HG02870 (cell line): ENCODE measurements around the gene MAGEL2.

Experiments used
- ATAC-seq: cut with Tn5 transposase; IDR thresholded peaks from one replicate; pipeline ENCODE4 v1.9.1; 2021; ENCODE audit warnings: mild to moderate bottlenecking, moderate library complexity; ENCODE audit not compliant: unreplicated experiment

Gene MAGEL2

DNA sequence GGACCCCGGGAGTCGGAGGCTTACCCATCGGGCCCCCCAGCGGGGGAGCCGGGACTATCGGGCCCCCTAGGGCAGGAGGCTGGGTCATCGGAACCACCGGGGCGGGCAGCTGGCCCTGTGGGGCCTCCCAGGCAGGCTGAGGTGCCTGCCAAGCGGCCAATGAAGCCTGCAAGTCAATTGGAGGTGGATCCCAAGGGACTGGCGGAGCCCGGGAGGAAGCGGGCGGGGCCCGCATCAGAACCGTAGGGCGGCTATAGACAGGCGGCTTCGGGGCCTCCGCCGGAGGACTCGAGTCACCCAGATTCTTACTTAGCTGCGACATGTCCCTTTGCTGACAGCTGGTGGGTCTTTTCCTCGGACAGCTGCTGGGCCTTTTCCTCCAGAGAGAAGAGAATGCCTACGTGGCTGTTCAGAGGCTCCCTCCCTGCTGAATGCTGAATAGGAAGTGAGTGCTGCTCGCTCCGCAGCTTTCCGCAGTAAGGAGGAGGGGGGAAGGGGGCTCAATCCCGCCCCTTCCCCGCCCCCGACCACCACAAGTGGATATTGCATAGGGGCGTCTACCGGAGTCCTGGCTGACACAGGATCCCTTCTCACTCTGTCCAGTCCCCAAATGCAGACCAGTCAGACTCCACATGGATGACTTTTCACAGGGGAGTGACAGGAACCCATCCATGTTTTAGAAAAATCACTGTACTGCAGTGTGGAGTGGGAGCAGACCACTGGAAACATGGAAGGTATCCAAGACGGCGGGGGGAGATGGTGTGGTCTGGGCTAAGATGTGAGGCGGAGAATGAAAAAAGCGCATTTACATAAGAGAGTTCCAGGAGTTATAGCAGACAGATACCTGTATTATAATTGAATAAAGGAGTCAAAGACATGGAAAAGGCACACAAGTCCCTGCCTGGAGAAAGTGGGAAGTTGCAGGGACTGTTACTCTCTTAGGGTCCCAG lies at the start of gene MAGEL2:
Gene MAGEL2, minus strand, starts transcription at position 447 of the 950 bp plus-strand sequence. Its CDS starts 125 bp downstream, at position 322.
- no peak for ATAC-seq

DNA sequence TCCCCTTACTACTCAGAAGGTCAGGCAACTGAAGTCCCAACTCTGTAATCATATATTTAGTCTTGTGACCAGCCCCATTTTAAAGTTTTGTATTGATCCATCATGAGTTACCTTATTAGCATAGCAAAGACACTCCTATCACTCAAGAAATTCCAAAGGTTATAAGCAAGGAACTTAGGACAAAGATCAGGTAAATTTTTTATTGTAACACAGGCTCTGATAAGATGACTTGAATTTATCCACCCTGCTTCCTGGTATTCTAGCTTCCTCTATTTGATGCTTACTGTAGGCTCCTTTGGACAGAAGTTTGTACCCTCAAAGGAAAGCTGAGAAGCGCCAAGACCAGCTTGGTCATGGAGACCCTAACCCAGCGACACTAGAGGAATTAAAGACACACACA lies 47.6 kb upstream of the MAGEL2 start:
- ATAC-seq: no peak

DNA sequence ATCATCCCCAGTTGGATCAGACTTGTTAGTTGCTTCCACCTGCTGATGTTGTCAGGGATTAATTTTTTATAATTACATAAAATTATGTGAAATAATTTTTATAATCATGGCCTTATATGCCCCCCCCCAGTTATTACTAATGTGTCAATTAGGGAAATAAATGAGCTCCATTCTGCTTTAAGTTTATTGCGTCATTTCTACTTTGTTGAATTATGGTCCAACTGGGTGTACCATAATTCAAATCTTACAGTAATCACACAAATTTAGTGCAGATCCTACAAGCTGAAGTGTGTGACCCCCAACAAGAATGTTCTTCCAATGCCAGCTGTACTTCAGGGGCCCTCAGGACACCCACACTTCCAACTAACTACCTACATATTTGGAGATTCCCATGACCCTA lies 46.9 kb upstream of the MAGEL2 start:
- ATAC-seq: no peak

DNA sequence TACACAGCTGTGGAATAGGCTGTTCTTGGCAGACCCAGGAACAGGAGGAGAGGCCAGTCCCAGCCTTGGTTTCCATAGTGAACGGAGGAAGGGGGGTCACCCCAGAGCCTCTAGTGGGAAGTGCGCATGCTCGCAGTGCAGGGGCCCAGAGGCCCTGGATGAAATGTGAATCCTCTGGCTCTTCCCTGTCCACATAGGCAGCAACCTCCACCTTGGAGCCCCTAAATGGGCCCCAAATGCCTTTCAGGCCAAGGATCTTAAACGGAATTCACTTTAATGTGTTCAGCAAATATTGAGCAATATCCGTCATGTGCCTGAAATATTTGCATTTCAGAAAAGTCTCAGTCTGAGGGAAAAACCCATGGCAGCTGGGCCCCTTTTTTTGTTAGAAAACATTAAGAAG lies 42.8 kb upstream of the MAGEL2 start:
- no peak for ATAC-seq

DNA sequence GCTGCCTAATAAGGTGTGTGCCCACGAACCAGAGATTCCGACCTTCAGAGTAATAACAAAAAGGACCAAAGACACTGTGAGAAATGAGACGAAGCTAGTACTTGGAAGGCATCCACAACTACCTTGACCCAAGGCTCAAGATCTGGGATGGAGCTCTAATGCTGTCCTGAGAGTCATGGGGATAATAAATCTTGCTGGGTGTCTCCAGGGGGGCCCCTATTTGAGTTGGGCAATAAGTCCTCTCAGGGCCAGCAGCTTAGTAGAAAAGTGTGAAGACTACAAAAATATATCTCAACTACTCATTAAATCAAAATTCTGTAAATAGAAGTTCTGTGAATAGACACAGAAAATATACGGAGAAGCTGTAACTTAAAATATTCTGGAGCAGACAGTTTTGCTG lies 42.3 kb upstream of the MAGEL2 start:
- no peak for ATAC-seq

DNA sequence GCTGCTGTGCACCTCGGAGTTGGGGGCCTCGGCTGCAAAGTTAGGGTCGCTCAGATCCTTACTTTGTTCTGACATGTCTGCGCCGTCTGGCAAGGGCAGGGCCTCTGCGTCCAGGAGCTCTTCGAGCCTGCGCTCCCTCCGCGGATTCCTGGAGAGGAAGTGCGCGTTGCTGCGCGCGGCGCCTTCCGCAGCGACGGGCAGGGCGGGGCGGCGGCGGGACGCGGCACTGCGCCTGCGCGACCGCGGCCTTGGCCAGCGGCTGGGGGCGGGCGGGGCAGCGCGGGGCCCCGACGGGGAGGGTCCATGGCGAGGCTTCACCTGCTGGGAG lies 39.4 kb upstream of the MAGEL2 start, which contains the start of gene NDN:
Gene NDN, minus strand, starts transcription at position 163 of the 328 bp plus-strand sequence. Its CDS starts 88 bp downstream, at position 75.
- ATAC-seq: no peak

DNA sequence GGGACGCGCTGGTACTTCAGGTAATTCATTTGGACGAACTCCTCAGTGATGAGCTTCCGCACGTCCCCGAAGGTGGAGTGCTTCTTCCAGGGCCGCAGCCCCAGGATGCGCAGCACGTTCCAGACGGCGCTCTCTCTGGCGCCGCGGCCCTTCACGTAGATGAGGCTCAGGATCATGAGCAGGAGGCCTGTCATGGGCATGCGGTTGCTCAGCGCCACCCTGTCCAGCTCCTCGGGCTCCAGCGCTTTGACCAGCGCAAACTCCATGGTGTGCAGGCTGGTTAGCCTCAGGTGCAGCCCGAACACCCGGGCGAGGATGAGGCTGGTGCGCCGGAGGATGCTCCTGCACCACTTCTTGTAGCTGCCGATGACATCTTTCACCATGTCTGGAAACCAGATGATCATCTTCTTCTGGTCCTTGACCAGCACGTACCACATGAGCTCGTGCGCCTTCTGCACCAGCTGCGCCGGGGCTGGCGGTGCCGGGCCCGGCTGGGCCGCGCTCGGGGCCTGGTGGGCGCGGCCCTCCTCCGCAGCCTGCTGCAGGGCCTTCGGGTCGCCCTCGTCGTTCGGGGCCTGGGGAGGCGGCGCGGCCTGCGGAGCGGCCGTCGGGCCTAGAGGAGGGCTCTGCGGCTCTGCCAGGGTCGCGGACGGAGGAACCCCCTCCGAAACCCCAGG lies 38.9 kb upstream of the MAGEL2 start:
- ATAC-seq: no peak

DNA sequence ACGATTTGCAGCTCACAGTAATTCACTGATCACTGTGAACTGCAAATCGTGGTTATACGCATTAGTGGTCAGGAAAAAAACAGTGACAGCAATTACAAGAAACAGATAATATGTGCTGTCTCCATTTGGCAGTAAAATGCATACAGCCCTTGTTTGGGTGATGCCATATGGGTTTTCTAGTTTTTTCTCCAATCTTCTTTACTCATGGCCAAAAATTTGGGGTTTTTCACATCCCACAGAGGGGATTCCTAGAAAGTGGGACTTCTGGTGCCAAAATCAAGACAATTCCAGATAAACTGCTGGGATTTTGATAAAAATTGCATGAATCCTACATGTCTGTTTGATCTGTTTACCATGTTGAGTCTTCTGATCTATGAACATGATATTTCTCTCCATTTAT lies 23.8 kb upstream of the MAGEL2 start:
- ATAC-seq: no peak

DNA sequence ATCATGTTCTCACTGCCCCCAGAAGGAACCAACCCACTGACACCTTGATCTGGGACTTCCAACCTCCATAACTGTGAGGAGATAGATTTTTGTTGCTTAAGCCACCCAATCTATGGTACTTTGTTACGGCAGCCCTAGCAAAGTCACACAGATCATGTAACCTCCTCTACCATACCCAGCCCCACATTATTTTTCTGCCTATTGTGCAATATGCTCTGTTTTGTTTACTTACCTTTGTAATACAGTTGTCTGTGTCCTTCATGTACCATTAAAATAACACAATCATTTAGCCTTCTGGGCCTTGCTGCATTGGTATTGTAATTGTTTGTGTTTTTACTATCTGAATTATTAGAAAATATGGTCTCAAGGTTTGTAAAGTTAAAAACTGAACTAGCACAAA lies 23.3 kb upstream of the MAGEL2 start:
- no peak for ATAC-seq

DNA sequence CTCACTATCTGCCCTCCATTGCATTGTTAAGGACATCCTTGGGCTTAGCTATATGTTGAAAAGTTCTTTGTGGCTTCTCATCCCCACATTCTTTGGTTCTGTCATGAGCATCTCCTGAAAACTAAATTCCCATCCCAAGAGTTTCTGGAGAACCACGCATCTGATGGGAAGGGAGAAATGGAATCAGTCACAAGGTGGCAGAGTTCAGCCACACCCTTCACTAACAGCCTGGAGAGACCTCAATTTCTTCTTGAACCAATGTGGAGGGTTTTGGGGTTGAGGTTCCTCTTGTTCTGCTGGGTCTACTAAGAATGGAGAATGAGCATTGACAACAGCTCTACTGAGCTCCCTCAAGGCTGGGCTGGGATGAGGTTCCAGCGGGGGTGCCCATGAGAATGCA lies 15.6 kb upstream of the MAGEL2 start:
- ATAC-seq: no peak

DNA sequence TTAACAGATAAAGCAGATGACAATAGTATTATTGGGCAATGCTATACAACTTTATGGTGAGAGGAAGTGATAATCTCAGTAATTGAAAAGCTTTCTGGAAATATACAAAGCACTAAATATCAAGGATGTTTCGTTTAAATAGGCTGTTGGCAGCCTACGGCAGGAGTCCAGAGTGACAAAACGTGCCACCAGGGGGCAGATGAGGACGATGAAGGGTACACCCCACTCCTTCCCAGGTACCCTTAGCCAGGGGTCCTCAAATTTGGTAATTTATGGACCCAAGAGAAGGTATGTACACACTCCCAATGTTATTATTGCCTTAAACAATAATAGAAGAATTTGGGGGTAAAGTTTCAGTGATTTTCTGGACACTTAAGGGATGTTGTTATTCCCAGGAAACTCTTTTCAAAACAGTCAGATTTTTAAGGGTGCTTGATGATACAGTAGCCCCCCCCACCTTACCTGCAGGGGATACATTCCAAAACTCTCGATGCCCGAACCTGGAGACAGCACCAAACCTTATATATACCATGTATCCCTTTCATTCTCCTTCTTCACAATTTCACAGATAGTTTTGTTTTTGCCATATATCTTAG lies 1.4 kb upstream of the MAGEL2 start:
- no peak for ATAC-seq

DNA sequence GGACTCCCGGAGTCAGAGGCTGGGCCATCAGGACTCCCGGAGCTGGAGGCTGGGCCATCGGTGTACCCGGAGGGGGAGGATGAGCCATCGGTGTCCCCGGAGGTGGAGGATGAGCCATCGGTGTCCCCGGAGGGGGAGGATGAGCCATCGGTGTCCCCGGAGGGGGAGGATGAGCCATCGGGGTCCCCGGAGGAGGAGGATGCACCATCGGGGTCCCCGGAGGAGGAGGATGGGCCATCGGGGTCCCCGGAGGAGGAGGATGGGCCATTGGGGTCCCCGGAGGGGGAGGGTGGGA lies 719 bp downstream of the MAGEL2 start:
- no peak for ATAC-seq

DNA sequence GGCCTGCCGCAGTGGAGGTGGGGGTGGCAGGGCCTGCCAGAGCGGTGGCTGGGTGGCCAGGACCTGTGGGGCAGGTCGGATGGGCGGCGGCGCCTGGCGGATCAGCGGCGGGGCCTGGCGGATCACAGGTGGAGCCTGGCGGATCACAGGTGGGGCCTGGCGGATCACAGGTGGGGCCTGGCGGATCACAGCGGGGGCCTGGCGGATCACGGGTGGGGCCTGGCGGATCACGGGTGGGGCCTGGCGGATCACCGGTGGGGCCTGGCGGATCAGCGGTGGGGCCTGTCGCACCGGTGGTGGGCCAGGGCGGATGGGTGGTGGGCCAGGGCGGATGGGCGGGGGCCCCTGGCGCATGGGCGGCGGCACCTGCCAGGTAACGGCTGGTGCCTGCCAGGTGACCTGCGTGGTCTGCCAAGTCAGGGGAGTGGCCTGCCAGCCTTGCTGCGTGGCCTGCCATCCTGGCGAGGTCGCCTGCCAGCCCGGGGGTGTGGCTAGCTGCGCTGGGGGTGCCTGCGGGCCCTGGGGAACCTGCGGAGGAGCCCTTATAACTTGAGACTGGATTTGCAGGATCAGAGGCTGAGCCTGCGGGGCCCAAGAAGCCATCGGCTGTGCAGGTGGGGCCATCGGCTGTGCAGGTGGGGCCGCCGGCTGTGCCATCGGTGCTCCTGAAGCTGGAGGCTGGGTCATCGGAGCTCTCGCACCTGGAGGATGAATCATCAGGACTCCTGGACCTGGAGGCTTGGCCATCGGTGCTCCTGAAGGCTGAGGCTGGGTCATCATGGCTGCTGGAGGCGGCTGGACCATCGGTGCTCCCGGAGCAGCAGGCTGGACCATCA lies 1.3 kb downstream of the MAGEL2 start:
- ATAC-seq: no peak

DNA sequence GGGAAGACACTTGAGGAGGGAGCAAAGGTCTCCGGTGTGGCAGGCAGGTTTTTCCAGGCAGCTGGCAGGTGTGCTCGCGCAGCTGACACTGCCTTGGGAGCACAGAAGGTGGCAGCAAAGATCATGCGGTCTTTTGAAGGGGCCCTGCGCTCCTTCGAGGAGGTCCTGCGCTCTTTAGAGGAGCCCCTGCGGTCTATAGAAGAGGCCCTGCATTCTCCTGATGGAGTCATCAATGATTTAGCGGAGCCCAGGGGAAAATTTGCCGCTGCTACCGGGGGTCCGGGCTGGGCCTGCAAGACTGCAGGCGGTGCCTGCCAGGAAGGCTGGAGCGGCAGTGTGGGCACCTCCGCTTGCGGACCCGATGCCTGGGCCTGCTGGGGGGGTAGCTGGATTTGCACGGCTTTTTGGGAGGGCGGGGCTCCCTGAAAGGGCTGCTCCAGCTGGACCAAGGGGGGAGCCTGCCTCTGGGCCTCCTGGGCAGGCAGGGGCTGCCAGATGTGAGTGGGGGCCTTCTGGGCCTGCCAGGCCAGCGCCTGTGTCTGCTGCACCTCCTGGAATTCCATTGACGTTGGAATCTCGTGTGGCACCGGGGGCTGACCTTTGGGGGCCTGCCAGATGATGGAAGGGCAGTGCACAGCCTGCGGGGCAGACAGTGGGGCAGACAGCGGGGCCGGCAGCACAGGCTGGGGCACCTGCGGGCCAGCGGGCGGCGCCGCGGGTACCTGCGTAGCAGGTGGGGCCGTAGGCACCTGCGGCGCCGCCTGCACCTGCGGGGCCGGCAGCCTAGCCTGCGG lies 2.1 kb downstream of the MAGEL2 start:
- no peak for ATAC-seq

DNA sequence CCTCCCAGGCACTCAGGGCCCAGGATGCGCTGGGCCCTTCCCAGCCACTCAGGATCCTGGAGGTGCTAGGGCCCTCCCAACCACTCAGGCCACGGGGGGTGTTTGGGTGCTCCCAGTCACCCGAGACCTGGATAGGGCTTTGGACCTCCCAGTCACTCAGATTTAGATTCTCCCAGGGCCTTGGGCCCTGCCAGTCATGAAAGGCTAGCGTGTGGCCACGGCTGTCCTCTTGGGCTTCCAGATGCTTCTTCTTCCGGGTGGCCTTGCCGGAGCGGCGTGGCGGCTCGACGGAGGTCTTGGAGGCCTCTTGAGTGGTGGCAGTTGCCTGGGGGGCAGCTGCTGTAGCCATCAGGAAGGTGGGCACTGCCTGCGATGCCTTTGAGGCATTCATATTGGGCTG lies 2.8 kb downstream of the MAGEL2 start:
- ATAC-seq: no peak

DNA sequence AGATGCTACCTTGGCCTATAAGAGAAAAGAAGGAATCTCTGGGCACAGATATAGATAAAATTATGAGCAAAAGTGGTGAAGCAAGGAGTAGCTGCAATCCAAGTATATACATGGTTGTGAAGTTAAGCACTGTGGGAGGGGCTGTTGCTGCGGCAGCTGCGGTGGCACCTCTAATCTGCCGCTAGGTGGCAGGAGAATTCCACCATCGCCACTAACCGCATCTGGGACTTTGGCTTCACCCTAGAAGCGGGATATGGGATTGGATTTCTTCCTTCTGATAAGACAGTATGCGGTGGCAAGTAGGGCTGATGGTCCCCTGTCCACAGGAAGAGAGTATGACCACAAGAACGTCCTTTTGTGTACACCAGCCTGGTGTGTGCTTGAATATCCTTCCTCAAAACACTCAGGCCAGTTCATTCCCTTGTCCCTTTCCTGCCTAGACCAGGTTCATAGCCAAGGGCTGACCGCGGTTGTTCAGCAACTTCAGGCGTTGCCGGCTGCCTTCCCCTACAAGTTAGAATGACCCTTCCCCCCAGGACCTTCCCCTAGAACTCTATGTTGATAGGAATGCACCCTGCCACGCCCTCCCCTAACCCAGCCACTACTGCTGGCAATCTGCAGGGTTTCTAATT lies 5.1 kb downstream of the MAGEL2 start:
- ATAC-seq: no peak

DNA sequence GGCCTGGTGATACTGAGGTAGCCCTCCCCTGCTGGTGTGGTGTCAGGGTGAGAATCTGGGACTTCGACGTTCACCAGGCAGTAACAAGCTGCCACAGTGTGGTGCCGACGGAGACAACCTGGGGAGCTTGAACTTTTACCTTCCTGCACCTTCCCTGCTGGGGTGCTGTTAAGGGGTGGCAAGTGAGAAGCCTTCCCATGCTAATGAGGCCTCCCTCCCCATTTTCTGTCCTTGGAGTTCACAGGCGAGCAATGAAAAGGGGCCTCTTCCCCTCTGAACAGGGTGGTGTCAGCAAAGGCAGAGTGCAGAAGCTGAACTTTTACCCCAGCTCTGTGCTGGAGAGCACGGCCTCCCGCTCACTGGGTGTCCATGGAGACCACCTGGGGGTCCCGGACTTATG lies 13.5 kb downstream of the MAGEL2 start:
- no peak for ATAC-seq

DNA sequence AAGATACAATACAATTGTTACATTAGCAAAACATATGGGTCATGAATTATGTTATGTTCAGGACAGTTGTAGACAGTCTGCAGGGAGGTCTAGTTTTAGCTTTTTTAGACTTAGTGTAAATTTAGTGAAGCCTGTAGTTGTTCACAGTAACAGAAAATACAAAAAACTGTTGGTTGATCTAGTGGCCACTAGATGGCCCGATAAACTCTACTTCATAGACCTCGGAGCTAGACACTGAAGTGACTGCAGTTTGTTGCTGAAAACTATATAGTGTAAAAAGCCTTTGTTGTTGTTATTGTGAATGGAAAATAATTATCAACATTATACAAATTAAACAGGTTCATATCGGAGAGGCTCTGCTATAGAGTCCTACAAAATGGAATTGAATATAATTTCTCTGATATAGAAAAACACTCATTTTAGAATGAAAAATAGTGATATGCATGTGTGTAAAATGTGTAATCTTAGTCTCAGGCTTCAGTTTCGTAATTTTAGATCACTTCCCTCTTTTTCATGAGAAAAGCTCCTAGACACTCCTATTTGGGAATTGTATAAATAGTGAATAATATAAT lies 18.3 kb downstream of the MAGEL2 start:
- ATAC-seq: no peak

DNA sequence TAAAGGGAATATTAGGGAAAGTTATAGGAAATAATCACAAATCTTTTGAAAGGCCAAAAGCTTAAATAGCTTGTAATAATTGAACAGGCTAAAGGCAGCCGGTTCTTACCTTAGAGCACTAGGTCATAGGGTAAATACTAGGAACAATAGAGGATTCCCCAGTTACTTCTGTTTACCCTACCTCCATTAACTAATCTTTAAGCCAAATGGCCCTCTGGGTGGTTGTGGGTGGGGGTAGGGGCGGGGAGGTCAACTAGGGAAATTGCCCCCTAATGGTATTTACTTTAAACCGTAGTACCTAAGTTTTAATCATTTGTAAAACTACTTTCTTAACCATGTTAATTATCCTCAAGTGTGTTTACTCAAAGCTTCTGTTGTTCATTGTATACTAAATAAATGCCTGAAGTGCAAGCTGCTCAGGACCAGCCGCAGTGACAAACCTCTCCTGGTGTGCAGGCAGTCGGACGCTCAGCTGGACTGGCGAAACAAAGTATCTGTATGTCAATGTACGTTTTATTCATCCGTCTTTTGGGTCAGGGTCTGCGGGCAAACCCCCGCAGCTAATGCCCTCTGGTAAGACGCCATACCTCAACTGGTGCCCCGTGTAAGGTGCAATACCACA lies 18.9 kb downstream of the MAGEL2 start:
- ATAC-seq: no peak
